ENCODE data around the gene ALDH1L1.

ALDH1L1 gene

GRCh38 chr3:126151562-126152302 lies 28.7 kb downstream of the ALDH1L1 start:
- TF ChIP-seq POLR2AphosphoS5 (IDR thresholded peaks at IDR 0.05; ENCODE audit: low read depth, low read length) = no peak

GRCh38 chr3:126149960-126150515 lies 30.3 kb downstream of the ALDH1L1 start:
- TF ChIP-seq SIN3A (IDR thresholded peaks at IDR 0.05; ENCODE audit: borderline replicate concordance, insufficient read depth, low read length) = no peak
- TF ChIP-seq TAF1 (IDR thresholded peaks at IDR 0.05; ENCODE audit: borderline replicate concordance, insufficient read depth, low read length) = no peak
- TF ChIP-seq FOXP2 (optimal IDR thresholded peaks at IDR 0.05; ENCODE audit: borderline replicate concordance, extremely low read depth, extremely low read length, insufficient read depth) = no peak
- no peak for TF ChIP-seq REST (IDR thresholded peaks at IDR 0.05; ENCODE audit: insufficient read depth in 1 of 2, low read depth in 2 of 2, low read length in 2 of 2)
- no peak for TF ChIP-seq POLR2AphosphoS5 (IDR thresholded peaks at IDR 0.05; ENCODE audit: low read depth, low read length)

- TF ChIP-seq FOXP2 (optimal IDR thresholded peaks at IDR 0.05; ENCODE audit: borderline replicate concordance, extremely low read depth, extremely low read length, insufficient read depth) (no peak), TAF1 (IDR thresholded peaks at IDR 0.05; ENCODE audit: borderline replicate concordance, insufficient read depth, low read length) (no peak), POLR2AphosphoS5 (IDR thresholded peaks at IDR 0.05; ENCODE audit: low read depth, low read length) (no peak), REST (IDR thresholded peaks at IDR 0.05; ENCODE audit: insufficient read depth in 1 of 2, low read depth in 2 of 2, low read length in 2 of 2) (no peak), SIN3A (IDR thresholded peaks at IDR 0.05; ENCODE audit: borderline replicate concordance, insufficient read depth, low read length) (no peak)
These were observed 31.0 kb downstream of the ALDH1L1 start for GRCh38 chr3:126149256-126149902.

GRCh38 chr3:126147932-126148683 lies 32.3 kb downstream of the ALDH1L1 start:
- no peak for TF ChIP-seq REST (IDR thresholded peaks at IDR 0.05; ENCODE audit: insufficient read depth in 1 of 2, low read depth in 2 of 2, low read length in 2 of 2)
- no peak for TF ChIP-seq SIN3A (IDR thresholded peaks at IDR 0.05; ENCODE audit: borderline replicate concordance, insufficient read depth, low read length)
- TF ChIP-seq POLR2AphosphoS5 (IDR thresholded peaks at IDR 0.05; ENCODE audit: low read depth, low read length) = no peak
- no peak for TF ChIP-seq FOXP2 (optimal IDR thresholded peaks at IDR 0.05; ENCODE audit: borderline replicate concordance, extremely low read depth, extremely low read length, insufficient read depth)
- TF ChIP-seq TAF1 (IDR thresholded peaks at IDR 0.05; ENCODE audit: borderline replicate concordance, insufficient read depth, low read length) = no peak

GRCh38 chr3:126147147-126147931 lies 33.0 kb downstream of the ALDH1L1 start:
- TF ChIP-seq TAF1 (IDR thresholded peaks at IDR 0.05; ENCODE audit: borderline replicate concordance, insufficient read depth, low read length) (no peak), REST (IDR thresholded peaks at IDR 0.05; ENCODE audit: insufficient read depth in 1 of 2, low read depth in 2 of 2, low read length in 2 of 2) (no peak), FOXP2 (optimal IDR thresholded peaks at IDR 0.05; ENCODE audit: borderline replicate concordance, extremely low read depth, extremely low read length, insufficient read depth) (no peak)

All from PFSK-1 (cell line).